Breast epithelium (tissue), 3 donors: ENCODE measurements around the gene P2RX3.
A peak's percentile ranks its signal among the peaks of the same experiment; 100 is the strongest.

Experiments used
- CTCF ChIP-seq, 3 donors: fragments of 450-650 bp; IDR thresholded peaks; one replicate each; pipeline ENCODE4 v1.5.1; 2016 to 2017; ENCODE audit warnings: antibody characterized with exemption in 3 of 3, mild to moderate bottlenecking in 3 of 3, moderate library complexity in 3 of 3
- POLR2AphosphoS5 ChIP-seq, 3 donors: sonication (generic); formaldehyde crosslinking; IDR thresholded peaks; one replicate each; pipeline ENCODE4 v1.6.1; 2017; ENCODE audit warnings: antibody characterized with exemption in 3 of 3

- TF ChIP-seq CTCF (IDR thresholded peaks at IDR 0.05) = no peak
- peak in 2 of 3 donors; percentile 22 to 62 for TF ChIP-seq POLR2AphosphoS5 (IDR thresholded peaks at IDR 0.05)
These were observed 2.6 kb upstream of the P2RX3 start, which contains the start of gene SSRP1 for GRCh38 chr11:57335343-57336110.
